OCI-LY7 (cell line): ENCODE measurements around the gene COPG1. TPM values are rescaled to one million over a fixed set of nuclear protein-coding genes. Genes with fewer than 3 reads are reported as not detected.
A peak's percentile ranks its signal among the peaks of the same experiment; 100 is the strongest.

Experiments
- BruUV-seq: library from RNA; stranded (reverse); fragments of 400-500 nt; replicated peaks from 2 replicates; lab custom pipeline; 2021; lab: Mats Ljungman, UMichigan
- CTCF ChIA-PET: fragments of 300-600 bp; sonication (Branson Sonifier 250); formaldehyde crosslinking; loops from one replicate; lab custom pipeline; 2022; ENCODE audit warnings: antibody characterized with exemption; ENCODE audit not compliant: unreplicated experiment; lab: Charles Lee
- POLR2A ChIA-PET: fragments of 300-600 bp; sonication (Branson Sonifier 250); formaldehyde crosslinking; loops from one replicate; lab custom pipeline; 2022; ENCODE audit warnings: antibody characterized with exemption; lab: Charles Lee
- DNase-seq: peaks from one replicate; pipeline ENCODE4 v3.0.0-alpha.2; 2015; ENCODE audit warnings: low spot score
- H2AFZ ChIP-seq: fragments of 200-600 bp; sonication (generic), shearing (Covaris generic); 2 replicates; pipeline ENCODE4 v1.6.1; 2014; ENCODE audit warnings: mild to moderate bottlenecking, antibody characterized with exemption, low read length, moderate library complexity
- H3K27ac ChIP-seq: fragments of 200-600 bp; sonication (generic); 2 replicates; pipeline ENCODE4 v1.5.1; 2014; ENCODE audit warnings: mixed run types, low read depth, mild to moderate bottlenecking, moderate library complexity, low read length, inconsistent platforms; ENCODE audit not compliant: poor library complexity, severe bottlenecking
- H3K36me3 ChIP-seq: fragments of 200-600 bp; sonication (generic); 2 replicates; pipeline ENCODE4 v1.6.1; 2014; ENCODE audit warnings: mild to moderate bottlenecking, antibody characterized with exemption, low read length, moderate library complexity, mixed read lengths; ENCODE audit not compliant: insufficient read depth
- H3K4me1 ChIP-seq: fragments of 200-600 bp; sonication (generic); 2 replicates; pipeline ENCODE4 v1.5.1; 2014; ENCODE audit warnings: mild to moderate bottlenecking, low read length; ENCODE audit not compliant: insufficient read depth, poor library complexity, severe bottlenecking
- H3K4me2 ChIP-seq: fragments of 200-600 bp; sonication (generic); 2 replicates; pipeline ENCODE4 v1.6.1; 2014; ENCODE audit warnings: mild to moderate bottlenecking, low read length
- H3K4me3 ChIP-seq: fragments of 200-600 bp; sonication (generic); 2 replicates; pipeline ENCODE4 v1.5.1; 2014; ENCODE audit warnings: mild to moderate bottlenecking, low read depth, low read length; ENCODE audit not compliant: poor library complexity, severe bottlenecking
- H3K79me2 ChIP-seq: fragments of 200-600 bp; sonication (generic); 2 replicates; pipeline ENCODE4 v1.6.1; 2016; ENCODE audit warnings: low read depth, mild to moderate bottlenecking, low read length, moderate library complexity, mixed read lengths; ENCODE audit not compliant: insufficient read depth
- H3K9me2 ChIP-seq: fragments of 200-600 bp; sonication (generic); 2 replicates; pipeline ENCODE4 v1.6.1; 2016; ENCODE audit warnings: mild to moderate bottlenecking, low read length, mixed read lengths; ENCODE audit not compliant: insufficient read depth
- H3K9me3 ChIP-seq: fragments of 200-600 bp; sonication (generic); 2 replicates; pipeline ENCODE4 v1.6.1; 2014; ENCODE audit warnings: mild to moderate bottlenecking, mixed run types, low read length, mixed read lengths
- H4K20me1 ChIP-seq: fragments of 200-600 bp; sonication (generic); 2 replicates; pipeline ENCODE4 v1.6.1; 2014; ENCODE audit warnings: mild to moderate bottlenecking, antibody characterized with exemption, low read length, moderate library complexity, mixed read lengths; ENCODE audit not compliant: insufficient read depth
- CTCF ChIP-seq: fragments of 200-600 bp; sonication (generic); conservative IDR thresholded peaks from 2 replicates; pipeline ENCODE4 v1.5.1; 2014; ENCODE audit warnings: mild to moderate bottlenecking, antibody characterized with exemption, low read length, moderate library complexity, mixed read lengths
- EZH2phosphoT487 ChIP-seq: fragments of 200-600 bp; sonication (generic); IDR thresholded peaks from 2 replicates; pipeline ENCODE4 v1.6.1; 2018; ENCODE audit warnings: low read depth, borderline replicate concordance, mild to moderate bottlenecking, mixed run types, antibody characterized with exemption, low read length, moderate library complexity, mixed read lengths
- intact Hi-C: fragments of 100-400 bp; cut with micrococcal nuclease; formaldehyde crosslinking; loops from one replicate; pipeline ENCODE4 v1.10.0; 2022; ENCODE audit not compliant: unreplicated experiment
- total RNA-seq, 2 experiments: library from RNA; depleted of rRNA in 1 of 2; stranded (reverse); fragments of >200 nt in 1 of 2; shearing (Covaris generic) in 1 of 2; gene quantifications; 2 replicates each; pipeline ENCODE4 v1.2.3, GENCODE V29; 2014 to 2022

Gene COPG1
- total RNA-seq, 2 experiments from 2014 or later, result 91.9 to 182 TPM

- peaks cover 95% of the 10 kb centered on the region for H3K36me3 ChIP-seq
- CTCF ChIA-PET, result no interaction called here
- no peaks in the 10 kb centered on the region for H3K4me1 ChIP-seq
- H3K4me2 ChIP-seq, result no peak overlapping the region
- H4K20me1 ChIP-seq, result no peaks in the 10 kb centered on the region
- no peaks in the 10 kb centered on the region for H3K9me2 ChIP-seq
- no peak for TF ChIP-seq EZH2phosphoT487
- no peak for TF ChIP-seq CTCF
- no peaks in the 10 kb centered on the region for H3K79me2 ChIP-seq
- H3K27ac ChIP-seq, result no peak overlapping the region
- TSS peak; percentile 51 for BruUV-seq
- intact Hi-C loops, result no loop called here
- DNase-seq, result no peak
- POLR2A ChIA-PET, result interaction anchor here (0.7 to 1.5 kb wide), 3 partner anchors 11 to 138 kb away, joined by 3 to 4 read pairs (median 3); partner anchors contain the start of genes COPG1 and RAB43
- no peak overlapping the region for H2AFZ ChIP-seq
- H3K4me3 ChIP-seq, result no peak overlapping the region
- H3K9me3 ChIP-seq, result no peaks in the 10 kb centered on the region
These were observed 10.4 kb downstream of the COPG1 start for GRCh38 chr3:129259612-129260477.

DNA sequence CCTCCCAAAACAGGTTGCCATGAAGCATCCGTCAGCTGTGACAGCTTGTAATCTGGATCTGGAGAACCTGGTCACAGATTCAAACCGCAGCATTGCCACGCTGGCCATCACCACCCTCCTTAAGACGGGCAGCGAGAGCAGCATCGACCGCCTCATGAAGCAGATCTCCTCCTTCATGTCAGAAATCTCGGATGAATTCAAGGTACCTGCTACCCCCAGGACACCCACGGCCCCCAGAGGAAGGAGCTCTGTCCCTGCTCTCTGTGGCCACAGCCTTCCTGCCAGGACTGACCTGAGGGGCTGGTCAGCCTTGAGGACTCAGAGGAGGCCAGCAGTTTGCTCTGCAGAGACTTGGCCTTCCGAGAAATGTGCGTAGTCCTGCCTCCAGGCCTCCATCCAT is 11.2 kb downstream of the COPG1 start:
- no peak for TF ChIP-seq CTCF
- no peak for TF ChIP-seq EZH2phosphoT487
- intact Hi-C loops, result no loop called here
- Histone ChIP-seq H4K20me1 (no peaks in the 10 kb centered on the region), H3K4me3 (no peak overlapping the region), H3K79me2 (no peaks in the 10 kb centered on the region), H3K4me2 (no peak overlapping the region), H3K9me3 (no peaks in the 10 kb centered on the region), H3K36me3 (peaks cover 94% of the 10 kb centered on the region), H3K27ac (no peak overlapping the region), H2AFZ (no peak overlapping the region), H3K9me2 (no peaks in the 10 kb centered on the region), H3K4me1 (no peaks in the 10 kb centered on the region)
- BruUV-seq, result no TSS peak
- POLR2A ChIA-PET, result interaction anchor here (0.7 to 1.5 kb wide), 4 partner anchors 11 to 139 kb away, joined by 3 to 5 read pairs (median 4); partner anchors contain the start of genes COPG1 and RAB43
- CTCF ChIA-PET, result no interaction called here
- no peak for DNase-seq
